ENCODE results near the gene NLRP14. TPM values are rescaled to one million over a fixed set of nuclear protein-coding genes. Genes with fewer than 3 reads are reported as not detected.

NLRP14 gene
- total RNA-seq, 1 experiment from 2014 or later: not detected

- intact Hi-C loops (cut with micrococcal nuclease; ENCODE audit: unreplicated experiment): no loop called here
- no peak for TF ChIP-seq CTCF (IDR thresholded peaks at IDR 0.05; ENCODE audit: unreplicated experiment)
- CTCF ChIA-PET: no interaction called here
- H3K27me3 Mint-ChIP-seq (ENCODE audit: unreplicated experiment): peaks cover 23% of the 10 kb centered on the region
- H3K9me3 Mint-ChIP-seq (ENCODE audit: low read depth, unreplicated experiment): no peaks in the 10 kb centered on the region
- no peak overlapping the region for H3K4me3 Mint-ChIP-seq (ENCODE audit: low read depth, unreplicated experiment)
- H3K4me1 Mint-ChIP-seq (ENCODE audit: low read depth, unreplicated experiment): no peaks in the 10 kb centered on the region
- no peak for DNase-seq
- no peaks in the 10 kb centered on the region for H3K36me3 Mint-ChIP-seq (ENCODE audit: insufficient read depth, unreplicated experiment)
- no TSS peak for BruUV-seq (replicated peaks)
- H3K27ac Mint-ChIP-seq (ENCODE audit: unreplicated experiment): no peak overlapping the region
These were observed 29.1 kb upstream of the NLRP14 start for GRCh38 chr11:6991227-6991626.

GRCh38 chr11:6992026-6992425 lies 28.3 kb upstream of the NLRP14 start:
- no peaks in the 10 kb centered on the region for H3K9me3 Mint-ChIP-seq (ENCODE audit: low read depth, unreplicated experiment)
- no TSS peak for BruUV-seq (replicated peaks)
- H3K27ac Mint-ChIP-seq (ENCODE audit: unreplicated experiment): no peak overlapping the region
- no peaks in the 10 kb centered on the region for H3K36me3 Mint-ChIP-seq (ENCODE audit: insufficient read depth, unreplicated experiment)
- no peak for TF ChIP-seq CTCF (IDR thresholded peaks at IDR 0.05; ENCODE audit: unreplicated experiment)
- intact Hi-C loops (cut with micrococcal nuclease; ENCODE audit: unreplicated experiment): no loop called here
- CTCF ChIA-PET: no interaction called here
- H3K4me1 Mint-ChIP-seq (ENCODE audit: low read depth, unreplicated experiment): no peaks in the 10 kb centered on the region
- DNase-seq: no peak
- H3K4me3 Mint-ChIP-seq (ENCODE audit: low read depth, unreplicated experiment): no peak overlapping the region
- H3K27me3 Mint-ChIP-seq (ENCODE audit: unreplicated experiment): peaks cover 15% of the 10 kb centered on the region

GRCh38 chr11:6992457-6993417 lies 27.5 kb upstream of the NLRP14 start:
- H3K9me3 Mint-ChIP-seq (ENCODE audit: low read depth, unreplicated experiment): no peaks in the 10 kb centered on the region
- no peaks in the 10 kb centered on the region for H3K4me1 Mint-ChIP-seq (ENCODE audit: low read depth, unreplicated experiment)
- no peaks in the 10 kb centered on the region for H3K36me3 Mint-ChIP-seq (ENCODE audit: insufficient read depth, unreplicated experiment)
- TF ChIP-seq CTCF (IDR thresholded peaks at IDR 0.05; ENCODE audit: unreplicated experiment): no peak
- DNase-seq: no peak
- H3K27me3 Mint-ChIP-seq (ENCODE audit: unreplicated experiment): peaks cover 9% of the 10 kb centered on the region
- intact Hi-C loops (cut with micrococcal nuclease; ENCODE audit: unreplicated experiment): no loop called here
- no peak overlapping the region for H3K4me3 Mint-ChIP-seq (ENCODE audit: low read depth, unreplicated experiment)
- no peak overlapping the region for H3K27ac Mint-ChIP-seq (ENCODE audit: unreplicated experiment)
- no TSS peak for BruUV-seq (replicated peaks)
- CTCF ChIA-PET: no interaction called here

- no peak for DNase-seq
- H3K36me3 Mint-ChIP-seq (ENCODE audit: insufficient read depth, unreplicated experiment): no peaks in the 10 kb centered on the region
- no peak overlapping the region for H3K27ac Mint-ChIP-seq (ENCODE audit: unreplicated experiment)
- no TSS peak for BruUV-seq (replicated peaks)
- intact Hi-C loops (cut with micrococcal nuclease; ENCODE audit: unreplicated experiment): no loop called here
- H3K4me1 Mint-ChIP-seq (ENCODE audit: low read depth, unreplicated experiment): no peaks in the 10 kb centered on the region
- no peak for TF ChIP-seq CTCF (IDR thresholded peaks at IDR 0.05; ENCODE audit: unreplicated experiment)
- CTCF ChIA-PET: no interaction called here
- no peaks in the 10 kb centered on the region for H3K9me3 Mint-ChIP-seq (ENCODE audit: low read depth, unreplicated experiment)
- H3K27me3 Mint-ChIP-seq (ENCODE audit: unreplicated experiment): peaks cover 9% of the 10 kb centered on the region
- H3K4me3 Mint-ChIP-seq (ENCODE audit: low read depth, unreplicated experiment): no peak overlapping the region
These were observed 24.6 kb upstream of the NLRP14 start for GRCh38 chr11:6995703-6996102.
